Epidermal melanocyte (primary cell): ENCODE data around the gene EIF2B2.

ENCODE experiments used
- DNase-seq: peaks from one replicate; pipeline ENCODE4 v3.0.0; 2011; ENCODE audit warnings: low spot score; ENCODE audit not compliant: insufficient read length

The EIF2B2 gene

DNA sequence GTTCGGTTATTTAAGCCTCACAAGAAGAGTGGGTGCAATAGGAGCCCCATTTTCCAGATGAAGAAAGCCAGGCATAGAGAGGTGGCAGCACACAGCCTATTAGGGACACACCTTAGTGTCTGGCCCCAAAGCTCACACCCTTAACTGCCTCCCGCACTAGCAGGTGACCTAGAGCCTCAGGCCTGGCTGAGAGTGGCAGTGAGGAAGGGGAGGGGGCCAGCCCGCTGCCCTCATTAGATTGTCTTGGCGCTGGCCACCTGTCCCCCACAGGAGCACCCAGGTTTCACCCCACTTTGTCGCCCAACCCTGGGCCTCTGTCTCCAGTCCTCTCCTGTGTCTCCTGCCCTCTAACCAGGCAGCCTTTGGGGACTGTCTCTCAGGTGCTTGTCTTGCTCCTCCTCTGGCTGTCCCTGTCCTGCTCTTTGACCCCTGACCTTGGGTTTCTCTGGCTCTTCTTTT lies 28.8 kb upstream of the EIF2B2 start:
- DNase-seq = no peak

DNA sequence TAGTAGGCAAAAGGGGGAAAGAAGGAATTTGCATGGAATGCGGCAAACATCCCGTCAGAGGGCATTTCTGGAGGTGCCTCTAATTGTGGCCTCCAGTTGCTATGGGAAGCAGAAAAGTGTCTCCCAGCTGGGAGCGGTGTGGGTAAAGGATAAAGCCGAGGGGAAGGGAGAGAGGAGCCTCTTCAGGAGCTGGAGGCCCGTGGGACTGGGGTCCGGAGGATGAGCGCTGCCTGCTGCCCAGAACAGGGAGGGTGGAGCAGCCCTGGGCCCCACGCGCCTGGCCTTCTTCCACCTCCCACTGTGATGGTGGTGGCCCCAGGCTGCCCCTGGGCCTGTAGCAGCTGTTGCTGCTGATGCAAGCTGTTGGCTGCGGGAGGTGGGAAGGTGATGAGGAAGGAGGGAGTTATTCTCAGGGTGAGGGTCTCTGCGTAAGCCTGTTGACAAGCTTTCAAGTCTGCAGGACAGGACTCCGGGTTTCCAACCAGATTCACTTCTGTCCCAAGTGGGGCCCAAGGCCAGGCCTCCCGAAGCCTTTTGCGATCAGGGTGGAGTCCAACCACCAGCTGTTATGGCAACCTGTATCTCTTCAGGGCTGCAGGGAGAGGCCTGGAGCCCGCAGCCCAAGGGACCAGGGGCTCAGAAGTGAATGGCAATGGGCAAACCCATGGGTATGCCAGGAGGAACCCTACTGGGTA lies 28.2 kb upstream of the EIF2B2 start:
- no peak for DNase-seq

DNA sequence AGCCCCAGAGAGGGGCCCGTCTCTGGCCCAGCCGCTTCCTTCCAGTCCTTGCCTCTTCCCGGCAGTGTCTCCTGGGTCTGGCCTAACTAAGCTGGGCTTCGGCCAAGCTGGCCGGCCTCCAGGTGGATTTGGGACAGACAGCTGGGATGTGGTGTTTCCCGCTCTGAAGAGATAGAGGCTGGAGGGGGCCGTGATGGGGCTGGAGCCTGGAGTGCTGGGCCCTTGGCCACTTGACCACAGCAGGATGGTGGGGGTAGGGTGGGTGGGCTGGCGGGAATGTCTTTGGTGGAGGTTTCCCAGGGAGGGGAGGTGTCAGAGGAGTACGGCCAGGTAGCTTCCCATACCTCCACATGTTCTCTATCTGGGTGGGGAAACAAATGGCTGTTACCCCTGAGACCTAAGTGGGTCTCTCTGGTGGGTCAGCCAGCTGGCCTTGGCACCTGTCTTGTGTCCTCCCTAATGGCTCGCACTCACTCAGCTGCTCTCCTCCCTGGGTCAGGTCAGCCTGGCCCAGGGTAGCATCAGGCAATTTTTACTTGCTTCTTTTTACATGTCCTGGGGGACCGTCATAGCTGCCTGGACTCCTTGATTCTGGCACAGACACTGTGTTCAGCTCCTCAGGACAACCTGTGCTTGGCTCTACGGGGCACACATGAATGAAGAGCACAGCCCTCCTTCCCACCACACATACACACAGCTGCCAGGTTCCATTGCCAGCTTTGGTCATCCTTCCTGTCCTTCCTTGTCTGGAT lies 27.5 kb upstream of the EIF2B2 start:
- DNase-seq = no peak

DNA sequence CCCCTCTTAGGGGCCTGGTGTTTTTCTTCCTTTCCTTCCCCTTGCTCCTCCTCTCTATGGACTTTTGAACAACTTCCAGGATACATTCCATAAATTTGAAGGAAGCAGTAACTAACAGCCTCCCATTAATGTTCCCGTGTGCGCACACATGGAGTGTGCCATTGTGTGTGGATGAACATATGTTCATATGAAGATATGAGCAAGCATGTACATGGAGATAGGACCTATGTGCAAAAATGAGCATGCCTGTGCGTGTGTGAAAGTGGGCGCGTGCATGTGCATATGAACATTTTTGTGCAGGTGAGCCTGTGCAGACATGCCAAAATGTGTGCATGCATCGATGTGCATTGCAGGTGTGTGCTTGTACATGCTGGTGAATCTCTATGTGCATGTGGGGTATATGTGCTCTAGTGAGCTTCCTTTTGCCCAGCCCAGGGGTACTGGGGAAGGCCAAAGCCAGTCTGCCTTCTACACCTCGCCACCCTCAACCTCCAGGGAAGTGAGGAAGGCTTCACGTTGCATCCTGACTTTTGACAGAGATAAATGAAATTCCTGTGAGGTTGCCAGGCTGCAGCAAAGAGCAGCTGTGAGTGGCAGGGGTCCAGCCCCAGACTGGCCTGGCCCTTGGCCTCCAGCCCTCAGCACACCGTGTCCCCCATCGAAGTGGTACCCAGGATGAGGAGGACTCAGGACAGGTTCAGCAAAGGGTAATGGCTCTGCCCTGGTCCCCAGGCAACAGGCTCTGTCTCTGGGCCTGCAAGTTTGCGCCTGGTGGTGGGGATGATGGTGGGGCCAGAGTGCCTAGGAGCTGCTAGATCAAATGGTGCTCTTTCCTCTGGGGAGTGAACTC lies 26.2 kb upstream of the EIF2B2 start:
- DNase-seq = no peak

DNA sequence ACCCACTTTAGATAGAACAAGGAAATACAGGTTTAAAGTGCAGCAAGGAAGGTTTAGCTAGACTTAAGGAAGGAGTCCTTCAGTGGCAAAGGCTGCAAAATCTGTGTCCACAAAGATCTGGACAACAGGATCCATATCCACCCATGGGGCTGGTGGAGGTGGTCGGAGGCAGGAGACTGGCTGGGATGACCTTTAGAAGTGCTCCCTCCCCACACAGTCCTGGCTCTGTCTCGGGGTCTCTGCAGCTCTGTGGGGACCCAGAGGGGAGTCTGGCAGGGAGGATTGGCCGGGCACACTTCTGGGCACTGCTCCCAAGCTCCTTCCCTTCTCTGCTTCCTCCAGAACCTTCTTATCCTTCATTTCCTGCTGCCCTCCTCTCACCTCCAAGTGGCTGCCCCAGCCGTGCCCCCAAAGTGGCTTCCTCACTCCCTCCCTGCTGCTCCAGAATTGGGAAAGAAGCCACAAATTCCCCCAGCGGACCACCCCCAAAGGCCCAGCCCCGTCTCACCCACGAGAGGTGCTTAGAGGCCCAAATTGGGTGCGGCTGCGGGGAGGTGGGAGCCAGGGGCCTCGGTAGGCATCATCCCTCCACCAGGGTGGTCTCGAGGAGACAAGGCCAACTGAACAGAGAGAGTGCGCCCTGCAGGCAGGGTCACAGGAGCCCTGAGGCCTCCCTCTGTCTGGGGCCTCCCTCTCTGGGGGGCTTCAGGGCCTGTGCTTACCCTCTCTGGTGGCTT lies 25.4 kb upstream of the EIF2B2 start:
- DNase-seq = no peak

DNA sequence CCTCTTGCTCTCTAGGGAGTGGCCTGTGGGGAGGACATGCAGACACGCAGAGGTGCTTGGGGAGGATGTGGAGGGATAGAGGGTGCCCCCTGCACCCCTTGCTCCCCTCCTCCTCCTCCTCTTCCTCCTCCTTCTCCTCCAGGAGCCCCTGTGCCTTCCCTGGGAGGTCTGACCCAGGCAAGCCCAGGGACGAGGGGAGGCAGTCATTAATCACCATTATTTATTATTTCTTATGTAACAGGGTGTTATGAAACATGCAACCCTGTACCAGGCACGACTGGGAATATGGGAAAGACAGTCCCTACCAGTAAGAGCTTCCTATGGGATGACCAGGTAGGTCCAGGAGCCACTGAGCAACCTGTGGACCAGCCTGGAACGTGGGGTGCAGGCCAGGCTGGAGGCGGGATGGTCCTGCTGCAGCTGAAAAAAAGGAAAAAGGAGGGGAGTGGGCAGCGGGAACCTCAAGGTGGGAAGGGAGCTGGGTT lies 24.8 kb upstream of the EIF2B2 start:
- DNase-seq = no peak

DNA sequence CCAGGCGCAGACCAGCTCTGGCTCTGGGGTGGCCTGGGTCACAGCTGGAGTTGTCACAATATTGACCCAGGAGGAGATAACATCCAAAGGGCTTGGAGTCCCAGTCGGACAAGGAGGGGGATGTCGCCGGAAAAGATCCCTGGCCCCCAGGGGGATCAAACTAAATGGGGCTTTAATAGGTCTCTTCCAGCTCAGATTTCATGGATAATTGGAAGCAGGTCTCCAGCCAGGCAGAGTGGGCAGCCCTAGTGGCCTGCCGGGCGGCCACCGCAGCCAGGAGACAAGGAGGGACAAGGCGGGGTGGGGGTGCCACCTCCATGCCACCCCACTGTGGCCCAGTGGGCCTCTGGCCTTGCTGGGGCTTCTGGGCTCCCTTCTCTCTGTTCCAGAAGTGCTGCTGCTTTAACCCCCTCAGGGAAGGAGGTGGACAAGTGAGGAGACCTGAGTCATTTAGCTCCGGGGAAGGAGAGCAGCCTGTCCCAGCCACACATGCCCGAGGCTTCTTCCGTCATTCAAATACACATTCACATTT lies 24.2 kb upstream of the EIF2B2 start:
- no peak for DNase-seq

DNA sequence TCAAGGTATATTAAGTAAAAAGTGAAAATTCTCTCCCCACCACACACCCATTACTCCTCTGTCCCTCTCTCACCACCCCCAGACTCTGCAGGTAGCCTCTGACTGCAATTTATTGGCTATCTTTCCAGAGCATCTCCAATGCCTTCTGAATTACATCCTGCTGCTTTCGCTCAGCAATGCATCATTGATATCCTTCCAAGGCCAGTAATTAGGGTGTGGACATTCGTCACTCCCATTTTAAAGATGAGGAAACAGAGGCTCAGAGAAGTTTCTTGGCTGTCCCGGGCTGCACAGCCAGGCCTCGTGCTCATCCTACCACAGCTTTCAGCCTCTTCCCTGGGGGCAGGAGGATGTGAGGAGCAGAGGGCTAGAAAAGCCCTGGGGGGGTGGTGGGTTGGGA lies 23.7 kb upstream of the EIF2B2 start:
- DNase-seq = no peak

DNA sequence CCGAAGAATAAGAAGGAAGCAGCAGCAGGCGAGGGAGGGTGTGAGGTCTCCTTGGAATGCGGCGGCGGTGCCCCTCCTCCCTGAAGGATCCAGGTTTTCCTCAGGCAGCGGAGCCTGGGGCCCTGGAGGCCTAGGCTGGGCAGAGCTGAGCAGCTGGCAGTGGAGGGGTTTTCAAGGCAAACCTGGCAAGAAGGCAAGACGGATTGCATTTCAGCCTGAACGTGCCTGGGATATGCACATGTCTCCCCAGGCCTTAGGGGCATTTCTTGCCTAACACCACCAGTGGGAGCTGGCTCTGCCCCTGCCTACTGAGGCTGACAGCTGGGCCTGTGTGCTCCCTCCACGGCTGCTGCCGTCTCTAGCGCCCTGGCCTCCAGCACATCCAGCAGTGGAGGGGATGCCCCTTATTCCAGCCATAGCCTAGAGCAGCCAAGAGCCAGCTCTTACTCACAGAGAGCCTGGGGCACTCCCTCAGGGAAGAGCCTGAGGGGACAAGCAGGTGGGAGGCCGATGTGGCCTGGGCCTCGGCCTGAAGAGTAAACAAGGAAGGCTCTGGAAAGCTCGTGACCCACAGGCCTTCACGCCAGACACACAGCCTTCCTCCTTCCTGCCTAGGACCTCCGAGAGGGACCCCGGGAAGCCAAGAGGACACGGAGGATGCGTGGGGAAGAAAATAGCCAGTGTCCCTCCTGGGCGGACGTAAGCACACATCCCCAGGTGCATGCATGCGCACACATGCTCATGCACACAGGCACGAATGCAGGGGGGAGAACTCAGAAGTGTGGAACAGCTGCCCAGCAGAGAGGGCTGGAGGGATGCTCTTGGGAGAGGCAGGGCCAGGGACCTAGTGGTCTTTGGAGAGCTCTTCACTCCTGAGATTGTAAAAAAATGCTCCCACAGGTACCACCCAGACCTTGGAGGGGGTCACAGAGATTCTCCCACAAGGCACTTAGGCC lies 23.0 kb upstream of the EIF2B2 start:
- peak; percentile 60 for DNase-seq

DNA sequence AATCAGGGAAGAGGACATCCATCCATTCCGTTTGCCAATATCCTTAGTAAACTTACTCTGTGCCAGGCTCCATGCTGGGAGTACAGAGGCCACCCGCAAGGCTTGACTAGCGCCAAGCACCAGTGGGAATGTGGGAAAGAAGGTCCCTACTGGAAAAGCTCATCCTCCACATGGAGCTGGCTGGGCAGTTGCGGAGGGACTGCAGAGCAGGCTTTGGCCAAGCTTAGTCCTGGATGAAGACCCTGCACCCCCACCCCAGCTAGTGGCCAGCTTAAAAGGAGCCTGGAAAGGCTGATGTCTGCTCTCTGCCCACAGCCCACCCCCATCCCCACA lies 22.4 kb upstream of the EIF2B2 start:
- no peak for DNase-seq

DNA sequence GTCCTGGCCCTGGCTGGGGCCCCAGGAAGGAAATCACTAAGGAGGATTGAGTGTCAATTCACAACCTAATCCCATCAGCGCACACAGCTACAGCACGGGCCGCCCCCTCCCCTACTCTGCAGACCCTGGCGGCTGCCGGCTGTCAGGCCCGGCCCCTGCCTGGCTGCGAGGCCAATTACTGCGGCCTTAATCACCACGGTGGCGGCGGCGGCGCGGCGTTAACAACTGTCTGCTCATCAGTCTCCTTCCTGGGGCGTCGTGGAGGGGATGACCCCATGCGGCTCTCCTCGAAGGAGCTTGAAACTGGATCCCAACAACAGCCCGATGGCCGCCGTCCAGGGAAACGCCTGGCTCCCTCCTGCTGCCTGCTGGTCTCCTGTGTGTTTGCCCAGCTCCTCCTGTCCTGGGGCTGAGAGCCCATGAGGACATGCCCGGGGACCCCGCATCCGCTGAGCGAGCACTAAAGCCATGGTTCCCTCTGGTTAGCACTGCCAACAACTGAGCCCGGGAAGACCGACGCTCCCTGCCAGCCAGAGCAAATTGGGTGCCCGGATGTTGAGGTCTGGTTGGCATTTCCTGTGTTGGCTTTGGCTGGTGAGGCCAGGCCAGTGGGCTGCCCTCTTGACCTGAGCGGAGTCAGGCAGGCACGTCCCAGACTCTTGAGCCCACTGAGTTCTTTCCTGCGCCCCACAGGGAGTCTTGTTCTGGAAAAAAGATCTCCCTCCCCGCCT lies 21.8 kb upstream of the EIF2B2 start:
- DNase-seq = no peak

DNA sequence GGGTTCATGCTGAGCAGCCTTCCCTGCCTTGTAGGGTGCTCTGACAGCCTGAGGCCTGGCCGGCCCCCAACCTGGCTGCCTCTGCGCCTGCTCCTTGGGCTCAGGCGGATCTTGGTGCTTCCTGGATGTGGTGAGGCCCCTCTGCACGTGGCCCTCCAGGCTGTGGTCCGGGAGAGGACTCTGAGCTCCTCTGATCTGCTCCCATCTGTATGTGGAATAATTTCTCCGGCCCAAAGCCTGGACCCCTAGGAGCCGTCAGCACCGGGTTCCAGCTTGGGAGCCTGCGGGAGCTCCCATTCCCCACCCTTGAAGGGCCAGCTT lies 21.3 kb upstream of the EIF2B2 start:
- no peak for DNase-seq

DNA sequence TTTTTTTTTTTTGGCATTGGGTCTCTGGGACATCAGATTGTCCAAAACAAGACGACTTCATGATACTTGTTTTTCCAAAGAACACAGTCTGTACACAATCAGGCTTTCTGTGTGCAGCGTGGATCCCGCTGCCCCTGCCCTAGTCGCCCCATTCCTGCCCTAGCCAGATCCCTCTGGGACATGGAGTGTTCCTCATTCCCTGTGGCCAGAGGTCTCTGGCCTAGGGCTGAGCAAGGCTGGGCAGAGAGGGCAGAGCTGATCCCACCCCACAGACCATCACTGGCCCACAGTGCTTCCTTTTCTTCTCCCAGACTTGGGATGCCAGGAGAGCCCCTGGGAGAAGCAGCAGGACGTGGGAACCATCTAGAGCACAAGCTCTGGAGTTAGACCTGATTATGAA lies 20.9 kb upstream of the EIF2B2 start:
- no peak for DNase-seq

DNA sequence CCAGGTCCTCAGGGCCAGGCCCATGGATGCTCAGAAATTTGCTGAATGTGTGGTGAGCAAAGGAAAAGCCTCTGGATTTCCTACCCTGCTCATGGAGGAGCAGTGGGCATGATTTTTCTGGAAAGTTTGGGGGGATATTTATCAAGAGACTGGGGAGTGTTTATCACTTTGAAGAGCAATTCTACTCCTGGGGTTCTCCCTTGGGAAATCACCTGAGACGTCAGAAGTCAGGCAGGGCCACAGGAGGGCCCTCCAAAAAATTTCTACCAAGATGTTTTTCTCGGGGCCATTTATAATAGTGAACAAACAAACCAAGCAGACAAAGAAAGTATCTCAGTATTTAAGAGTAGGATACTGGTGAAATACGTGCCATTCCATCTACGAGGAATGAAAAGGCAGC lies 20.1 kb upstream of the EIF2B2 start:
- DNase-seq = no peak

DNA sequence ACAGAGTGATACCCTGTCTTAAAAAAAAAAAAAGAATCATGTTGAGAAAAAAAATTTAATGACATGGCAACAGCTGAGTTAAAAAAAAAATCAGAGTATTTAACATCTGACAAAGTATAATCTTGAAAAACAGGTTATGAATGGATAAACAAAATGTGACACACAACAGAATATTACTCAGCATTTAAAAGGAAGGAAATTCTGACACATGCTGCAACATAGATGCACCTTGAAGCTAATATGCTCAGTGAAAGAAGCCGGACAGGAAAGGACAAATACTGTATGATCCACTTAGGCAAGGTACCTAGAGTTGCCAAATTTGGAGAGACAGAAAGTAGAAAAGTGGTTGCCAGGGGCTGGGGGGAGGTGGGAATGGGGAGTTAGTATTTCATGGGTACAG lies 19.4 kb upstream of the EIF2B2 start:
- DNase-seq = no peak

DNA sequence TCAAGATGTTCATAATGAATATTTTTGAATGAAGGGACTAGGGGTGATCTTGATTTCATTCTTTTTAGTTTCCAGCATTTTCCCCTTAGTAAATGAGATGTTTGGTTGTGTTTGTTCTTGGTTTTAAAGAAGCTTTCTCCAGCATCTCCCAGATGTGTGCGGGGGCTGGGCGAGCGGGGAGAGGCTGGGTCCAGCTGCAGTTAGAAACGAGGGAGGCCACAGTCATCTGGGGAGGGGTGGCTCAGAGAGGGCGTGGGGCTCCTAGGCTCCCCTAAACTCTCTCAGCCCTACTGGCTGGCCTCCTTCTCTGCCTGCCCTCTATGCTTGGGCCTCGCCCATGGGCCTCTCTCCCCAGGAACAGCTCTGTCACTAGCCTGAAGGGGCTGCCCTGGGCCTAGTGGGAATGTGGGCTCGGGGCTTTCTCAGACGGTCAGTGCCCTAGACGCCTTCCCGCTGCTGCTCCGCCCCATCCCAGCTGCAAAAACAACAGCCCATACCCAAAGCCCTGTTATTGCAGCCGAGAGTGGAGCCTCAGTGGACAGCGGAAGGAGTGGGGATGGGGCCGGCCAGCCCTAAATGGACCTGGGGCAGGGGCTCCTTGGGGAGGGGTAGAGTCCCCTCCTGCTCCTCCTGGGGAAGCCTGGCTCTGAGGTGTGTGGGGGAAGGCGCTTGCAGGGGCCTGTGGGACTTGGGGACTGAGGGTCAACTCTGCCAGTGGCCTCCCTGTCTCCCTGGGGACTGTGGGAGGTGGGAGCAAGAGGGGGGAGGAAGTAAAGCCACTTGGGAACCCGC lies 18.3 kb upstream of the EIF2B2 start:
- DNase-seq = no peak

DNA sequence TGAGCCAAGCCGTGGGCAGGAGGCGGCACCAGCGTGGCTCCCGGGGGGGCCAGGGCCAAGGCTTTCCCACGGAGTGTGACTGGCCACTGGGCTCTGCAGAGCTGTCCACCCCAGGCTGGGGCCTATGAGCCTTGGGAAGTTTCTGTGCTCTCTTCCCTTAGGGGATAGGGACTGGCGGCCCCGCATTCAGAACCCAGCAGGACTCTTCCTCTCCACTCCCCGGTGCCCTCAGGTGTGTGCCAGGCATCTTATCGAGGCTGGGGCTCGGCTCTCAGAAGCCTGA lies 17.8 kb upstream of the EIF2B2 start:
- no peak for DNase-seq

DNA sequence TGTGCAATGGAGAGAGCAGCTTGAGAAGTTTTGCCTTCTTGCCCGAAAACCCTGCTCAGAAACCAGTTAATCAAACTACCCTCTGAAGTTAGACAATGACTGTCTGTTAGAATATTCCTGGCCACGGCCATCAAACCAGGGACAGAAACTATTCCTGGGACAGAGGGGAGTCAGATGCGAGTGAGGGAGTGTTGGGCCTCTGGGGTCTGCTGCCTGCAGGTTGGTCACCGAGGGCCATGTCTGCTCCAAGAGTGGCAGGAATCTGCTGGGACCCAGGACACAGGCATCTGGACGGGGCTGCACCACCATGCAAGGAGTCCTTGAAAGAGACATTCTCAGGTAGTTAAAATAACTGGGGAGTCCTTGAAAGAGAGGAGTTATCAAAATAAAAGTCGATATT lies 16.9 kb upstream of the EIF2B2 start:
- DNase-seq = no peak

DNA sequence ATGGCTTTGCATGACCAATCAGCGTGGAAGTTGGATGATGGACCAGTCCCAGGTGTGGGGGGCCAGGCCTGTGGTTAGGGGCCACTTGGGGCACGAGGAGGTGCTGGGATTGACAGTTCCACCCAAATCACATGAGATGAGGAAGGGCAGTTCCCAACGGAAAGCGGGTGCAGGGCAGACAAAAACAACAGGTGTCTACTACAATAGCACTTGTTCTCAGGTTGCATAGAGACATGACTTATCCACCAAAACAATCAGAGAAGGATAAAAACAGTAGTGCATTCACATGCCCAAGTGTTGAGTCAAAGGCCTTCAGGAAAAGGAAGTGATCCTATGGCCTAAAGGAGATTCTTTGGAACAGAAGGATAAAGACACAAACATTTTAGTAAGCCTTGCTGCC lies 14.6 kb upstream of the EIF2B2 start:
- DNase-seq = no peak
